Keratinocyte (primary cell): ENCODE measurements around the gene CYP2R1.

ENCODE experiments used
- EZH2 ChIP-seq: IDR thresholded peaks from one replicate; pipeline ENCODE4 v1.6.1; 2012; ENCODE audit warnings: inconsistent platforms, mild to moderate bottlenecking, low read length, moderate library complexity
- TF ChIP-seq, protein P1 (sequence below), 3 experiments: IDR thresholded peaks in 1 of 3; conservative IDR thresholded peaks in 1 of 3; optimal IDR thresholded peaks in 1 of 3; 2 replicates in 2 of 3; 3 replicates in 1 of 3; pipeline versions ENCODE3 to v1.5.1; 2011; ENCODE audit warnings: low read length in 3 of 3, mild to moderate bottlenecking in 3 of 3, moderate library complexity in 2 of 3, control low read depth in 1 of 3, inconsistent platforms in 1 of 3; ENCODE audit not compliant: insufficient read depth in 2 of 3; ENCODE audit errors: extremely low read depth in 1 of 3

GRCh38 chr11:14854057-14854456 is 38.0 kb downstream of the CYP2R1 start:
- TF ChIP-seq, protein P1, sequence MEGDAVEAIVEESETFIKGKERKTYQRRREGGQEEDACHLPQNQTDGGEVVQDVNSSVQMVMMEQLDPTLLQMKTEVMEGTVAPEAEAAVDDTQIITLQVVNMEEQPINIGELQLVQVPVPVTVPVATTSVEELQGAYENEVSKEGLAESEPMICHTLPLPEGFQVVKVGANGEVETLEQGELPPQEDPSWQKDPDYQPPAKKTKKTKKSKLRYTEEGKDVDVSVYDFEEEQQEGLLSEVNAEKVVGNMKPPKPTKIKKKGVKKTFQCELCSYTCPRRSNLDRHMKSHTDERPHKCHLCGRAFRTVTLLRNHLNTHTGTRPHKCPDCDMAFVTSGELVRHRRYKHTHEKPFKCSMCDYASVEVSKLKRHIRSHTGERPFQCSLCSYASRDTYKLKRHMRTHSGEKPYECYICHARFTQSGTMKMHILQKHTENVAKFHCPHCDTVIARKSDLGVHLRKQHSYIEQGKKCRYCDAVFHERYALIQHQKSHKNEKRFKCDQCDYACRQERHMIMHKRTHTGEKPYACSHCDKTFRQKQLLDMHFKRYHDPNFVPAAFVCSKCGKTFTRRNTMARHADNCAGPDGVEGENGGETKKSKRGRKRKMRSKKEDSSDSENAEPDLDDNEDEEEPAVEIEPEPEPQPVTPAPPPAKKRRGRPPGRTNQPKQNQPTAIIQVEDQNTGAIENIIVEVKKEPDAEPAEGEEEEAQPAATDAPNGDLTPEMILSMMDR (optimal IDR thresholded peaks at IDR 0.05 in 1 of 3, IDR thresholded peaks at IDR 0.05 in 1 of 3, conservative IDR thresholded peaks at IDR 0.05 in 1 of 3; ENCODE audit: extremely low read depth in 1 of 3, insufficient read depth in 2 of 3, low read length in 3 of 3): no peak
- no peak for TF ChIP-seq EZH2
